HG03066 (cell line): ENCODE results near the gene FMN2.

Source experiments
- ATAC-seq: cut with Tn5 transposase; IDR thresholded peaks from one replicate; pipeline ENCODE4 v1.9.1; 2021; ENCODE audit warnings: low read depth; ENCODE audit not compliant: unreplicated experiment

FMN2 gene

GRCh38 chr1:240192851-240193250 lies 101.2 kb downstream of the FMN2 start:
- no peak for ATAC-seq

DNA sequence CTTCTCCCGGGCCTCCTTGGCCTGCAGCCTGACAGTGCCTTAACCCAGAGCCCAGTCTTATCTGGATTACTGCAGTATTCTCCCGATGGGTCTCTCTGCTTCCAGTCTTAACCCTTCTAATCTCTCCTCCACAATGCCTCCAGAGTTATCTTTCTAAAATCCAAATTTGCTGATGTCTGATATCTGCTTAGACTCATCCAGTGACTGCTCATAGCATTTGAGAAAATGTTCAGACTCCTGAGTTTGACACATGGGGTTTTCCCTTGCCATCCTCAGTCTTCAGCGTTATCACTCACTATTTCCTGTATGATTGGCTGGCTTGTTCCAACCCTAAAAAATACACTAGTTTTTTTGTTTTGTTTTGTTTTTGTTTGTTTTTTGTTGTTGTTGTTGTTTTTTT lies 102.0 kb downstream of the FMN2 start:
- ATAC-seq, result no peak

GRCh38 chr1:240194120-240194519 lies 102.4 kb downstream of the FMN2 start:
- ATAC-seq, result no peak

DNA sequence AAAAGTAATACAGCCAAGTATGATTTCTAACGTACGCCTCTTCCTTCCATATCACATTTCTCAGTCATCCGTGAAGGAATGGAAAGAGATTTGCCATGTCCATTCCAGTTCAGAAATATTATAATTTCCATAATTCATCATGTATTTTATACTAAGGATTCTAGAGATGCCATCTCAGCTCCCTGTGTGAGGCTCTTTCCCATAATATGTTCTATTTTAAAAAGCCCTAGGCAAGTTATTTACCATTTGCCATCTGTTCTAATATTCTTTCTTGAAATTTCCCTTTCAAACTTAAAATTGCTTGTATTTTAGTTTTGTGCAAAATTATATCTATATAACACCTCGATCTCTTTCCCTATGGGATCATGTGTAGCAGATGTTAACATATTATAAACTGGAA lies 106.7 kb downstream of the FMN2 start:
- no peak for ATAC-seq

- no peak for ATAC-seq
Measured at GRCh38 chr1:240199758-240200645, 108.3 kb downstream of the FMN2 start.

DNA sequence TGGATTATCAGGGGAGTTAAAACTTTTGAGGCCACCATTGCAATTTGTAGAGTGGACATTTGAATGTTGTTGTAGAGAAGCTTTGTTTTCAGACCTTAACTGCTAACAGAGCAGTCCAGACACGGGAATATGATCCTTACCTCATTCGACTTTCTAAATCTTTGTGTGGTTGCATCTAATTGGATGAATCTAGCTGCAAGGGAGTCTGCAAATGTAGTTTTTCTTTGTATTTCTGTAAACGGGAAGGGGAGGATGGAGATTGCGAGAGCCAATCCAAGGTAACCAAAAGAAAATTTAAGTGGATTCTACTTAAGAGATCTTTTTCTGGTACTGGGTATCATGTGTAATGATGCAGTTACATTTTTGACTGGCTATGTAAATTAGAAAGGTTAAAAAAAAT lies 110.2 kb downstream of the FMN2 start:
- ATAC-seq, result no peak

DNA sequence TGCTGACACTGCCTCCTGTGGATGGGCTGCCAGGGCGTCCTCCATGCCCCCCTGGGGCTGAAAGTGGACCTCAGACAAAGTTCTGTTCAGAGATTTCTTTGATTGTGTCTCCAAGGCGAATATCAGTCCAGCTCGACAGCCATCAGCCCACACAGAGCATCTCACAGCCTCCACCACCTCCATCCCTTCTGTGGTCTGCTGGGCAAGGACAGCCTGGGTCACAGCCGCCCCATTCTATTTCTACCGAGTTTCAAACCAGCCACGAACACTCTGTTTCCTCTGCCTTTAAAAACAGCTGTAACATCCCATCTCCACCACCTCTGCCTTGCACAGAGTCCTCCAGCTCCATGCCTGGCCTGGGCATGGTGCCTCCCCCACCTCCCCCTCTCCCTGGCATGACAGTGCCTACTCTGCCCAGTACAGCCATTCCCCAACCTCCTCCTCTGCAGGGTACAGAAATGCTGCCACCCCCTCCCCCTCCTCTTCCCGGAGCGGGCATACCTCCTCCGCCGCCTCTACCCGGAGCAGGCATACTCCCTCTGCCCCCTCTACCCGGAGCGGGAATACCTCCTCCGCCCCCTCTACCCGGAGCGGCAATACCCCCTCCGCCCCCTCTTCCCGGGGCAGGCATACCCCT lies 115.5 kb downstream of the FMN2 start:
- no peak for ATAC-seq

DNA sequence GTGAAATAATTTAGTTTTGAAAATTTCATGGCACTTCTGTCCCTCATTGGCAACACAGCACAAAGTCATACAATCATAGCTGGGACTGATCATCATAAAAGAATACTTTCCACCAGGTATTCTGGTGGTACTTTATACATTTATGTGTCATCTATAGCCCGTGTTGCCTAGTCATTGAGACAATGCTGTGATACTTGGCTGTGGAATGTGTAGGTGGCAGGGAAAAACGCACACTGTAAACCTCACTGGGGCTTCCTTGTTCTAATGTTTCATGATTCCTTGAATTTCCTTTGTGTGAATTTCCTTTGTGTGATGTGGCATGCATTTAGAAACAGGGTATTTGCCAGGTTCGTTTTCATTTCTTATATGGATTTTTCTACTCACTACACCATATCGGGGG lies 118.3 kb downstream of the FMN2 start:
- no peak for ATAC-seq

DNA sequence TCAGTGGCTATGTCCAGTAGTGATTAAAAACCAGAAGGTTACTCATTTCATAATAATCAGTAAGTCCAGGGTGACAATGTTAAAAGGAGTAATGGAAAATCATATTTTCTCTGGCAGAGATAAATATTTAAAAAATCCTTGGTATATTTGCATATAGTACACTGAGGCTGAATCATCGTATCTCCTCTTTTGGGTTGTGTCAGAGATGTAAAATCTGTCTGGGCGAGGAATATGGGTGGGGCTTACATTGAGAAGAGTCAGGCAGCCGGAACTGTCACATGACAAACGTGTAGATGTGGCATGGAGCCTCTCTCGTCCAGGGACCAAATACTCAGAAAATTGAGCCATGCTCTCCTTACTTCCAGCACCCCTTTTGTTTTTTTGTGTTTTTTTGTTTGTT lies 120.9 kb downstream of the FMN2 start:
- no peak for ATAC-seq

DNA sequence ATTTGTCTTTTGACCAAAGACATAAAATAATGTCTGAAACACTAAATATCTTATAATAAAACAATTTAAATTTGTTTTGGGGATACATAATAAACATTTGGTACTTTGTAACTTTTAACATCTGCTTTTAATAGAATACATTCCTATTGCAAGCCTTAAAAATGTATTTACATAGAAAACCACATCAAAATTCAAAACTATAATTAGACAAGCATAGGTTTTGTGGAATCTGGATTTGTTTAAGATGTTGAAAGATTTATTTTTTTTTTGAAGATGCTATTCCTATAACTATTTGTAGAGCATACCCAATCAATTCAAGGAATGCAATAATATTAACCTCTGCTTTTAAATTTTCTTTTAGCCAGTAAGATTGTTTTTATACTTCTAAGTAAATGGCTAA lies 125.7 kb downstream of the FMN2 start:
- no peak for ATAC-seq

- no peak for ATAC-seq
Measured at GRCh38 chr1:240219104-240219503, 127.4 kb downstream of the FMN2 start.

- no peak for ATAC-seq
Measured at GRCh38 chr1:240226102-240226501, 134.4 kb downstream of the FMN2 start.

GRCh38 chr1:240230816-240231215 lies 139.1 kb downstream of the FMN2 start:
- ATAC-seq, result no peak

DNA sequence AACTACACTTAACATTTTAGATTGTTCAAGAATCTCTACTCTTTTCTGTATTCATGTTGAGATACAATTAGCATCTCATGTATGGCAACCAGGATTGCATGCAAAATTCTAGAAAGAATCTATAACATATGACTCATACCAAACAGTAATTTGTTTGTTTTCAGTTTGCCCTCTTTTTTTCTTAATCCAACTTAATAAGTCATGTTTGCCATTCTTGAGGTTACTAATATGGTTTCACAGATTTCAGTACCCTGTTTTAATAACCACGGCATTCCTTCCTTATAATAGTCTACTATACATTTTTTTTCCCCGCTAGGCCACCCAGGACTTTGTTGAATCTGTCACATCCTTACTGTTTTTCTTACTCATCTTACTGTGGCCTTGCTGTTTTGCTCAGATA lies 140.8 kb downstream of the FMN2 start:
- no peak for ATAC-seq

DNA sequence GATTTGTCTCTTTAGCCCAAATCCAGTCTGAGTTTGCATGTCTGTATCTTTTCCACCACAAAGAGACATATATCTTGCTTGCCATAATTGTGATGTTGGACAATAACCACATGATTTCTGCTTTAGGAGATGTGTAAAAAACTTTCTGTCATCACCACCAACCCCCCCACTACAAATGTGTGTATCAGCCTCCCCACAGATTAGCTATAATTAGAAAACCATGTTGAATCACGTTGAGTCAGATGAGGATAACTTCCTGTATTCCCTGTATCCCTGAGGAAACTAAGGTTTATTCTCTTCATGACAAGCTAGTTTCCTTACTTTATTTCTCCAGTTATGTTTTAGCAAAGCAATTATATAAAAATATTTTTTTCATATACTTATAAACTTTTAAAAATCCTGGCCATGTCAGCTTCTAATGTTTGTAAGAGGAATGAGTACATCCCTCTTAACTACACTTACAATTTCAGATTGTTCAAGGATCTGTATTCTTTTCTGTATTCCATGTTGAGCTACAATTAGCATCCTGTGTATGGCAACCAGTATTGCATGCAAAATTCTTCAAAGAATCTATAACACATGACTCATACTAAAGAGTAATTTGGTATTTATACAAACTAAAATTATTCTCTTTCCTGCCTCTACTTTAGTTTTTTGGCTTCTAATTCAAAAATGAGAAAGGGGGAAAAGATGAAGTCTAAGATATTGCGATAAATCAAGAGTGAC lies 143.0 kb downstream of the FMN2 start:
- no peak for ATAC-seq

DNA sequence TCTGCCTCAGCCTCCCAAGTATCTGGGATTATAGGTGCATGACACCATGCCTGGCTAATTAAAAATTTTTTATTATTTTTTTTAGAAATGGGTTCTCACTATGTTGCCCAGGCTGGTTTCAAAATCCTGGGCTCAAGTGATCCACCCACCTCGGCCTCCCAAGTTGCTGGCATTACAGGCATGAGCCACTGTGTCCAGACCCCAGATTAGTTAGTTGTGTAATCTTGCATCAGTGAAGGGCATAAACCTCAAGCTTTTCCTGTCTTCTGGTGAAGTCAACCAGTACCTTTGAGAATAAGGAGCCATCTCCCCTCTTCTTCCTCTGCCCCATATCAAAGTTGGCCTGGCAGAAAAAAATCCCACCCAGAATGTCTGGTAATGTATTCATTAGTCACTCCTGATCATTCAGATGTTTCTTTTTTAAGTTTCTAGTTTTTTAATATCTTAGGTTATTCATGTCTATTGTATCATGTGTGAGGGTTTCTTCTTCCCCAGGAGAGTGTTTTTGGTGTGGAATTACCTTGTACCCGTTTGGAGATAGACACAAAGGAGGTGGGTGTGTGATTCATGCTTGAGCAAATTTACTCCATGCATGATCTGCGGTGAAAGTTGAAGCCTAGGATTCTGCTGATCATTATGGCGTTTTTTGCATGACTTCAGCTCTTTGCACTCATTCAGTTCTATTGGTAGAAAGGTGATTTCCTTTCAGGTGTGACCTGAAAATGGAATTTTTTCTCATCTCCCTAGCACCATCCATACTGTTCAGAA lies 144.0 kb downstream of the FMN2 start:
- no peak for ATAC-seq

DNA sequence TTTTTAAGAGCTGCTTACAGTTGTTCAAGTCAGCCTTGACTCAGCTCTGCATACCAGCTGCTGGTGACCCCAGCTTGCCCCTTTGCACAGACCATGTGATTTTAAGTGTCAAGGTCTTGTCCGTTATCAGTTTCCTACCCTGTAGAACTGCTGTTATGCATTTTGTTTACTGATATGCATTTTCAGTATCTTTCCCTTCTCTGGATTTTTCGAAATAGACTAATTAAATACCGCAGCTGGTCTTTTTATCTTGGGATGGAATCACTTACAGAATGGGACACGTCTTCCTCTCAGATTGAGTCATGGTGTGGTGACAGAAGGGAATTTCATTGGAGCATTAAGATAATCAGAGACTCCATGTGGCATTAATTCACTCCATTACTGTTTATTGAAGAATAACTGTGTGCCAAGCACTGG lies 145.6 kb downstream of the FMN2 start:
- ATAC-seq, result no peak

DNA sequence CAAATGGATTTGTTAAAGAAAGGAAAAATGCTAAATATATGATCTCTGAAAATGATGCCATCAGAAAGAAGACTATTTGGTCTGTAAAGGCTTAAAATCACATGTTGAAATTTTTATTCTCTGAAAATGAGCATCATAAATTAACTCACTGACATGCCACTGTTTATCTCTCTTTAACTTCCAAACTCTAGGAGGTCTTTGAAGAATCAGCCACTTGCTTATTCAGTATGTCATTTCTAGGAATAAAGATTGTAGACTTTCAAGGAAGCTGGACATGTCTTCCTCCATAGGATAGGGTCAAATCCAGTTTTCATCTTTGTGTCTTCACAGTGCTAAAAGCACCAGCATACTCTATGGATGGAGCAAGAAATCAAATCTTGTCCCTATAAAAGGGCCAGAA lies 147.6 kb downstream of the FMN2 start:
- no peak for ATAC-seq

- no peak for ATAC-seq
Measured at GRCh38 chr1:240241278-240241677, 149.6 kb downstream of the FMN2 start.

DNA sequence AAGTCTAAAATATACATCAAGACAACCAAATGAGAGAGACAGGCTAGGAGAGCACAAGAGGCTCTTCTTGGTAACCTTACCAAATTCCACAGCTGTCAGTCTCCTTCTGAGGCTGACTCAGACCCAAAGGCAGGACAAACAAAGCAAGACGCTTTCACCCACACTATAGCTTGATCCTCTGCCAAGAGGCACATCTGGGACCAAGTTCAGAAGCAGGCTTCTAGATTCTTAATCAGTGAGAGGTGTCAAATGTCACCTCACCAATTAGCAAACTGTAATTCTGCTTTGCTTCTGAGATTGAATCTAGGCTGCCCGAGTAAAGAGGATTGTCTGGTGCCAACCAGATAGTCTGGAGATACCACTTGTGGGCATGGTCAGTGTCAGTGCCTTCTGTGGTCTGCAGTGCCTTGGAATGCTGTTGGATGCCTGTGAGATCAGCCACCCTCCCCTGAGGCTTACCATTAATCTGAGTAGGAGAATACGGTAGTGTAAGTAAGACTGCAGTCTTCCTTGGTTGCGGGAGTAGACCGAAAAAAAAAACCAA lies 151.0 kb downstream of the FMN2 start:
- ATAC-seq, result no peak
